Measurements from ENCODE around the gene BCS1L. TPM values are rescaled to one million over a fixed set of nuclear protein-coding genes. Genes with fewer than 3 reads are reported as not detected.

The BCS1L gene
- total and polyA plus RNA-seq, 2 experiments from 2014 or later, result 24.3 to 48.1 TPM

DNA sequence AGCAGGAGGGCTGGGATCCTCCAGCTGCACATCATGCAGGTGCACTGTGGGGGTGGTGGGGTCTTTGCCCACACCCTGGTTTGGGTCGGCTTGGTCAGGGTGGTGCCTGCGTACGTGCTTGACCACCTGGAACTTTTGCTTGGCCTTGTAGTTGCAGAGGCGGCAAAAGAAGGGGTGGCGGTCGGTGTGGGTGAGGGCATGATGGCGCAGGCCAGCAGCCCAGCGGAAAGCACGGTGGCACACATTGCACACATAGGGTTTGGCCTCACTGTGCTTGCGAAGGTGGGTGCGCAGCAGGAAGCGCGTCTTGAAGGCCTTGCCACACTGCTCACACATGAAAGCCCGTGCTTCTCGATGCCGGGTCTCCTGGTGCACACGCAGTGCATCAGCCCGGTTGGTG, 21.1 kb upstream of the BCS1L start:
- Histone ChIP-seq H3K9me3 (ENCODE audit: low read depth) (no peaks in the 10 kb centered on the region), H3K36me3 (replicated peaks; ENCODE audit: insufficient read depth, low read depth) (peaks cover 5% of the 10 kb centered on the region), H2AFZ (no peak overlapping the region), H3K27ac (no peak overlapping the region), H3K9me2 (replicated peaks; ENCODE audit: insufficient read depth) (no peaks in the 10 kb centered on the region), H3K79me2 (no peaks in the 10 kb centered on the region), H3K4me2 (no peak overlapping the region), H3K4me3 (no peak overlapping the region), H4K20me1 (ENCODE audit: insufficient read depth, poor library complexity, severe bottlenecking) (no peaks in the 10 kb centered on the region), H3K27me3 (no peaks in the 10 kb centered on the region), H3K4me1 (ENCODE audit: insufficient read depth) (no peaks in the 10 kb centered on the region)
- no peak for DNase-seq (ENCODE audit: low spot score)
- TF ChIP-seq EZH2 (IDR thresholded peaks at IDR 0.05; ENCODE audit: borderline replicate concordance), result no peak
- WGBS (ENCODE audit: low lambda C conversion rate, missing lambda C conversion rate), result 99% methylated on average over 18 of the region's 18 CpGs

DNA sequence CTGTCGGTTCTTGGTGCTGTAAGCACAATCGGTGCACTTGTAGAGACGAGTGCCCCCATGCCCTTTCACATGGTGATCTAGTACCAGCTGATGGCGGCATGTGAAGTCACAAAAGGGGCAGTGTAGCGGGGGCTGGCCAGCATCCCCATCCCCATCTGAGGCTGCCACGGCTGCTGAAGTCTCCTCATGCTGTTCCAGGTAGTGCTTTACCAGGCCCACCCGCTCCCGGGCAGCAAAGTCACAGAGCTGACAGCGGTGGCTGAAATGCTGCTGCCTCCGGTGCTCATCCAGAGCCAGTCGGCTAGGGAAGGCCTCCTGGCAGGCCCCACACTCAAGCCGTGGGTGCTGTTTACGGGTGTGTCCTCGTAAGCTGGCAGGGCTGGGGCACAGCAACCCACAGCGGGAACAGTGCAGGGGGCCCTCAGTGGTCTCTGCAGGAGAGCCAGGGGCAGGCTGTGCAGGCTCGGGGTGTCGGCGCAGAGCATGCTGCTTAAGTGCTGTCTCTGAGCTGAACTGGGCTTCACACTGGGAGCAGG, 17.3 kb upstream of the BCS1L start:
- Histone ChIP-seq H3K27ac (no peak overlapping the region), H3K9me2 (replicated peaks; ENCODE audit: insufficient read depth) (no peaks in the 10 kb centered on the region), H3K4me3 (no peak overlapping the region), H3K4me1 (ENCODE audit: insufficient read depth) (no peaks in the 10 kb centered on the region), H2AFZ (no peak overlapping the region), H3K36me3 (replicated peaks; ENCODE audit: insufficient read depth, low read depth) (peaks cover 5% of the 10 kb centered on the region), H3K9me3 (ENCODE audit: low read depth) (no peaks in the 10 kb centered on the region), H4K20me1 (ENCODE audit: insufficient read depth, poor library complexity, severe bottlenecking) (no peaks in the 10 kb centered on the region), H3K4me2 (no peak overlapping the region), H3K27me3 (no peaks in the 10 kb centered on the region), H3K79me2 (no peaks in the 10 kb centered on the region)
- TF ChIP-seq EZH2 (IDR thresholded peaks at IDR 0.05; ENCODE audit: borderline replicate concordance) (no peak), EZH2phosphoT487 (IDR thresholded peaks at IDR 0.05; ENCODE audit: low read depth, severe bottlenecking, unreplicated experiment) (no peak)
- TF ChIP-seq, protein P1, sequence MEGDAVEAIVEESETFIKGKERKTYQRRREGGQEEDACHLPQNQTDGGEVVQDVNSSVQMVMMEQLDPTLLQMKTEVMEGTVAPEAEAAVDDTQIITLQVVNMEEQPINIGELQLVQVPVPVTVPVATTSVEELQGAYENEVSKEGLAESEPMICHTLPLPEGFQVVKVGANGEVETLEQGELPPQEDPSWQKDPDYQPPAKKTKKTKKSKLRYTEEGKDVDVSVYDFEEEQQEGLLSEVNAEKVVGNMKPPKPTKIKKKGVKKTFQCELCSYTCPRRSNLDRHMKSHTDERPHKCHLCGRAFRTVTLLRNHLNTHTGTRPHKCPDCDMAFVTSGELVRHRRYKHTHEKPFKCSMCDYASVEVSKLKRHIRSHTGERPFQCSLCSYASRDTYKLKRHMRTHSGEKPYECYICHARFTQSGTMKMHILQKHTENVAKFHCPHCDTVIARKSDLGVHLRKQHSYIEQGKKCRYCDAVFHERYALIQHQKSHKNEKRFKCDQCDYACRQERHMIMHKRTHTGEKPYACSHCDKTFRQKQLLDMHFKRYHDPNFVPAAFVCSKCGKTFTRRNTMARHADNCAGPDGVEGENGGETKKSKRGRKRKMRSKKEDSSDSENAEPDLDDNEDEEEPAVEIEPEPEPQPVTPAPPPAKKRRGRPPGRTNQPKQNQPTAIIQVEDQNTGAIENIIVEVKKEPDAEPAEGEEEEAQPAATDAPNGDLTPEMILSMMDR (IDR thresholded peaks at IDR 0.05; ENCODE audit: poor library complexity), result no peak
- 96% methylated on average over 18 of the region's 18 CpGs for WGBS (ENCODE audit: low lambda C conversion rate, missing lambda C conversion rate)
- no peak for DNase-seq (ENCODE audit: low spot score)

- Histone ChIP-seq H3K79me2 (peaks cover 5% of the 10 kb centered on the region), H4K20me1 (ENCODE audit: insufficient read depth, poor library complexity, severe bottlenecking) (no peaks in the 10 kb centered on the region), H3K36me3 (replicated peaks; ENCODE audit: insufficient read depth, low read depth) (peaks cover 5% of the 10 kb centered on the region), H3K4me2 (no peak overlapping the region), H3K9me2 (replicated peaks; ENCODE audit: insufficient read depth) (no peaks in the 10 kb centered on the region), H3K27me3 (no peaks in the 10 kb centered on the region), H3K27ac (no peak overlapping the region), H3K4me3 (no peak overlapping the region), H3K4me1 (ENCODE audit: insufficient read depth) (no peaks in the 10 kb centered on the region), H2AFZ (no peak overlapping the region), H3K9me3 (ENCODE audit: low read depth) (no peaks in the 10 kb centered on the region)
- TF ChIP-seq EZH2phosphoT487 (IDR thresholded peaks at IDR 0.05; ENCODE audit: low read depth, severe bottlenecking, unreplicated experiment) (no peak), EZH2 (IDR thresholded peaks at IDR 0.05; ENCODE audit: borderline replicate concordance) (no peak)
- TF ChIP-seq, protein P1 (IDR thresholded peaks at IDR 0.05; ENCODE audit: poor library complexity), result no peak
- no peak for DNase-seq (ENCODE audit: low spot score)
- WGBS (ENCODE audit: low lambda C conversion rate, missing lambda C conversion rate), result 97% methylated on average over 17 of the region's 17 CpGs
Observed at GRCh38 chr2:218642786-218643185, 16.7 kb upstream of the BCS1L start.

- Histone ChIP-seq H3K27me3 (no peaks in the 10 kb centered on the region), H3K27ac (no peak overlapping the region), H3K4me3 (no peak overlapping the region), H3K4me1 (ENCODE audit: insufficient read depth) (no peaks in the 10 kb centered on the region), H2AFZ (no peak overlapping the region), H4K20me1 (ENCODE audit: insufficient read depth, poor library complexity, severe bottlenecking) (no peaks in the 10 kb centered on the region), H3K9me2 (replicated peaks; ENCODE audit: insufficient read depth) (no peaks in the 10 kb centered on the region), H3K36me3 (replicated peaks; ENCODE audit: insufficient read depth, low read depth) (peaks cover 5% of the 10 kb centered on the region), H3K4me2 (no peak overlapping the region), H3K79me2 (peaks cover 5% of the 10 kb centered on the region), H3K9me3 (ENCODE audit: low read depth) (no peaks in the 10 kb centered on the region)
- TF ChIP-seq EZH2 (IDR thresholded peaks at IDR 0.05; ENCODE audit: borderline replicate concordance), result no peak
- no peak for TF ChIP-seq EZH2phosphoT487 (IDR thresholded peaks at IDR 0.05; ENCODE audit: low read depth, severe bottlenecking, unreplicated experiment)
- TF ChIP-seq, protein P1 (IDR thresholded peaks at IDR 0.05; ENCODE audit: poor library complexity), result no peak
- DNase-seq (ENCODE audit: low spot score), result no peak
- 96% methylated on average over 10 of the region's 10 CpGs for WGBS (ENCODE audit: low lambda C conversion rate, missing lambda C conversion rate)
Observed at GRCh38 chr2:218643751-218644310, 15.7 kb upstream of the BCS1L start.

Measured in hepatocyte (in vitro differentiated cells).